ENCODE data around the gene TSPAN10. TPM values are rescaled to one million over a fixed set of nuclear protein-coding genes. Genes with fewer than 3 reads are reported as not detected.

The TSPAN10 gene
- total and polyA plus RNA-seq, 4 donors = 0.17 to 0.84 (median 0.29) TPM

GRCh38 chr17:81609541-81610311 is 27.3 kb upstream of the TSPAN10 start:
- DNase-seq (ENCODE audit: low spot score) = no peak
- TF ChIP-seq TAF1 (conservative IDR thresholded peaks at IDR 0.05) (no peak), NR2F2 (IDR thresholded peaks at IDR 0.05) (no peak), RXRA (IDR thresholded peaks at IDR 0.05) (no peak), RAD21 (IDR thresholded peaks at IDR 0.05) (no peak), EGR1 (IDR thresholded peaks at IDR 0.05; ENCODE audit: low read depth in 2 of 2) (no peak), GABPA (IDR thresholded peaks at IDR 0.05 in 1 of 2, conservative IDR thresholded peaks at IDR 0.05 in 1 of 2) (no peak), ZBTB33 (IDR thresholded peaks at IDR 0.05) (no peak), YY1 (IDR thresholded peaks at IDR 0.05) (no peak), FOXA1 (IDR thresholded peaks at IDR 0.05) (no peak), HNF4A (conservative IDR thresholded peaks at IDR 0.05) (no peak), ATF3 (IDR thresholded peaks at IDR 0.05) (no peak), MAX (IDR thresholded peaks at IDR 0.05) (no peak), HNF4G (IDR thresholded peaks at IDR 0.05) (no peak), CTCF (IDR thresholded peaks at IDR 0.05; ENCODE audit: low read depth, low read length, missing input control) (no peak), REST (IDR thresholded peaks at IDR 0.05) (no peak), FOXA2 (IDR thresholded peaks at IDR 0.05) (no peak)
- H3K27ac ChIP-seq (ENCODE audit: low read depth in 1 of 2, low read length in 2 of 2) = no peak overlapping the region

More at GRCh38 chr17:81609541-81610311, 27.3 kb upstream of the TSPAN10 start:
- Histone ChIP-seq H3K27me3 (ENCODE audit: control insufficient read depth in 4 of 4, insufficient read depth in 4 of 4, low read length in 3 of 4) (no peaks in the 10 kb centered on the region), H3K4me3 (ENCODE audit: low read depth in 1 of 3, low read length in 3 of 3) (no peak overlapping the region), H3K36me3 (ENCODE audit: control insufficient read depth in 4 of 4, insufficient read depth in 3 of 4, low read depth in 1 of 4, low read length in 3 of 4) (peaks cover 12 to 70% (median 46%) of the 10 kb centered on the region in 4 donors), H3K4me1 (ENCODE audit: control insufficient read depth in 4 of 4, insufficient read depth in 4 of 4, low read length in 3 of 4) (peaks cover 0 to 3% (median 0%) of the 10 kb centered on the region in 4 donors), H3K9ac (ENCODE audit: low read depth in 1 of 2, low read length in 2 of 2) (no peak overlapping the region), H3K9me3 (ENCODE audit: control insufficient read depth in 4 of 4, low read length in 3 of 4) (no peaks in the 10 kb centered on the region)
- WGBS = 95% methylated on average over 19 of the region's 19 CpGs

All from liver (tissue), 9 donors.